ENCODE measurements around the gene ALG14. TPM values are rescaled to one million over a fixed set of nuclear protein-coding genes. Genes with fewer than 3 reads are reported as not detected.
"Not testable (repeated sequence)": the region's sequence is repeated elsewhere in the genome, so short reads cannot be mapped to it uniquely, and the experiment has no call there.

ALG14 gene
- total RNA-seq, 1 donor from 2014 or later = 0.47 TPM

- DNase-seq (ENCODE audit: extremely low read depth, low read depth, low spot score) = no peak
These were observed 110.8 kb downstream of the ALG14 start for GRCh38 chr1:94961988-94962387.

- no peak for DNase-seq (ENCODE audit: extremely low read depth, low read depth, low spot score)
These were observed 111.2 kb downstream of the ALG14 start for GRCh38 chr1:94961582-94961981.

GRCh38 chr1:94958081-94958480, 114.7 kb downstream of the ALG14 start:
- no peak for DNase-seq (ENCODE audit: extremely low read depth, low read depth, low spot score)

GRCh38 chr1:94955767-94956632, 116.8 kb downstream of the ALG14 start:
- DNase-seq (ENCODE audit: extremely low read depth, low read depth, low spot score) = no peak

- DNase-seq (ENCODE audit: extremely low read depth, low read depth, low spot score) = no peak
These were observed 118.2 kb downstream of the ALG14 start for GRCh38 chr1:94954263-94955220.

GRCh38 chr1:94953746-94954145, 119.0 kb downstream of the ALG14 start:
- DNase-seq (ENCODE audit: extremely low read depth, low read depth, low spot score) = no peak

- no peak for DNase-seq (ENCODE audit: extremely low read depth, low read depth, low spot score)
These were observed 119.6 kb downstream of the ALG14 start for GRCh38 chr1:94953107-94953506.

GRCh38 chr1:94952539-94952938, 120.2 kb downstream of the ALG14 start:
- DNase-seq (ENCODE audit: extremely low read depth, low read depth, low spot score) = no peak

- no peak for DNase-seq (ENCODE audit: extremely low read depth, low read depth, low spot score)
These were observed 121.1 kb downstream of the ALG14 start for GRCh38 chr1:94951509-94952208.

GRCh38 chr1:94951046-94951445, 121.7 kb downstream of the ALG14 start:
- no peak for DNase-seq (ENCODE audit: extremely low read depth, low read depth, low spot score)

GRCh38 chr1:94949681-94950661, 122.8 kb downstream of the ALG14 start:
- DNase-seq (ENCODE audit: extremely low read depth, low read depth, low spot score) = no peak

GRCh38 chr1:94947437-94947836, 125.3 kb downstream of the ALG14 start:
- DNase-seq (ENCODE audit: extremely low read depth, low read depth, low spot score) = no peak

- no peak for DNase-seq (ENCODE audit: extremely low read depth, low read depth, low spot score)
These were observed 125.9 kb downstream of the ALG14 start for GRCh38 chr1:94946886-94947285.

GRCh38 chr1:94942171-94943128, 130.3 kb downstream of the ALG14 start:
- no peak for DNase-seq (ENCODE audit: extremely low read depth, low read depth, low spot score)

GRCh38 chr1:94941480-94941879, 131.3 kb downstream of the ALG14 start:
- DNase-seq (ENCODE audit: extremely low read depth, low read depth, low spot score) = not testable (repeated sequence)

GRCh38 chr1:94940738-94941137, 132.0 kb downstream of the ALG14 start:
- no peak for DNase-seq (ENCODE audit: extremely low read depth, low read depth, low spot score)

- DNase-seq (ENCODE audit: extremely low read depth, low read depth, low spot score) = no peak
These were observed 134.9 kb downstream of the ALG14 start for GRCh38 chr1:94937820-94938219.

GRCh38 chr1:94936861-94937620, 135.7 kb downstream of the ALG14 start:
- DNase-seq (ENCODE audit: extremely low read depth, low read depth, low spot score) = no peak
